Measurements from ENCODE around the gene SLC16A1. TPM values are rescaled to one million over a fixed set of nuclear protein-coding genes. Genes with fewer than 3 reads are reported as not detected.

The SLC16A1 gene, protein sequence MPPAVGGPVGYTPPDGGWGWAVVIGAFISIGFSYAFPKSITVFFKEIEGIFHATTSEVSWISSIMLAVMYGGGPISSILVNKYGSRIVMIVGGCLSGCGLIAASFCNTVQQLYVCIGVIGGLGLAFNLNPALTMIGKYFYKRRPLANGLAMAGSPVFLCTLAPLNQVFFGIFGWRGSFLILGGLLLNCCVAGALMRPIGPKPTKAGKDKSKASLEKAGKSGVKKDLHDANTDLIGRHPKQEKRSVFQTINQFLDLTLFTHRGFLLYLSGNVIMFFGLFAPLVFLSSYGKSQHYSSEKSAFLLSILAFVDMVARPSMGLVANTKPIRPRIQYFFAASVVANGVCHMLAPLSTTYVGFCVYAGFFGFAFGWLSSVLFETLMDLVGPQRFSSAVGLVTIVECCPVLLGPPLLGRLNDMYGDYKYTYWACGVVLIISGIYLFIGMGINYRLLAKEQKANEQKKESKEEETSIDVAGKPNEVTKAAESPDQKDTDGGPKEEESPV
- 100 to 1,000 TPM; 116 to 192 (median 133) TPM for total RNA-seq
- polyA plus RNA-seq, result 10 to 100 TPM; 60.5 to 75.1 TPM
- long read RNA-seq, donor 1, full-length matches to known transcripts, result 39 of 88 reads
- long read RNA-seq, donor 1, partial matches to known transcripts, result 34 of 88 reads
- long read RNA-seq, donor 1, other reads (novel, unspliced or antisense), result 15 of 88 reads
- long read RNA-seq, donor 2, full-length matches to known transcripts, result 134 of 243 reads
- long read RNA-seq, donor 2, partial matches to known transcripts, result 92 of 243 reads
- long read RNA-seq, donor 2, other reads (novel, unspliced or antisense), result 17 of 243 reads
- long read RNA-seq, donor 3, full-length matches to known transcripts, result 37 of 83 reads
- long read RNA-seq, donor 3, partial matches to known transcripts, result 36 of 83 reads
- long read RNA-seq, donor 3, other reads (novel, unspliced or antisense), result 10 of 83 reads

DNA sequence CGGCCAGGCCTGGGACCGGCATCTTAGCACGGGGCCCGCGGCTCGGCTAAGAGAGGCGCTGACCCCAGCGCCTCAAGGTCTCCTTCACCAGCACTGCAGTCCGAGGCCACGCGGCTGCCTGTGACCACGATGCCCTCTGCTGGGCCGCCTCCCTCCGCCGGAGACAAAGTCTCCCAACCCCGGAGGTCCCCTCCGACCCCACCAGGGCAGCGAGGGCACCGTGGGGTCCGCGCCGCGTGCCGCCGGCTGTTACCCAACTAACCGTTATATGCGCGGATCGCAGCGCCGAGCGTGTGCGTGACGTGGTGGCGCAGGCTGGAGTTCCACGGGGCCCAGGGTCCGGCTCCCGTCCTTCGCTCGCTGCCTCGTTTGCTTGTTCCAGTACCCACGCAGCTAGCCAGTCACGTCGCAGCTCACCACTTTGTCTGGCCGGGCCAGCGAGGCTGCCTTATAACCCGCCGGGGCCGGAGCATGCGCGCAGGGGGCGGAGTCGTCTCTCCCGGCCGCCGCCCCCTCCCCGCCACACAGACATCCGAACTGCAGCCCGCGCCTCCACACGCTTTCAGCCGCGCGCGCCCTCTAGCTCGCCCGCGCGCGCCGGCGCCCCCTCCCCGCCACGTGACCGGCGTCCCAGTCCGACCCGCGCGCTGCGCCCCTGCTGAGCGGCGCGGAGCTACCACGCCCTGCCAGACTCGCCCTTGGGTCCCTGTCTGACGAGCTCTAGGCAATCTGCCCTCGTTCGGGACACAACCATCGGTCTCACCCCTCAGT, at the start of gene SLC16A1:
Gene SLC16A1 (minus strand): TSS at position 424 of the 771 bp plus-strand sequence. CDS start 26,888 bp downstream, outside the sequence.
- Histone ChIP-seq H3K9me3 (peaks cover 0 to 1% (median 0%) of the 10 kb centered on the region in 12 donors), H3K36me3 (peaks cover 0 to 8% (median 6%) of the 10 kb centered on the region in 9 donors), H3K4me1 (peaks cover 0 to 62% (median 30%) of the 10 kb centered on the region in 12 donors), H3K27ac (peak within 1 kb of the TSS; percentile 76 to 97 (median 94)), H3K4me3 (peak within 1 kb of the TSS; percentile 51 to 92 (median 71)), H3K27me3 (no peaks in the 10 kb centered on the region)
- ATAC-seq (peak; percentile 84 to 96 (median 93)), DNase-seq (peak; percentile 95 to 97 (median 95))
- TF ChIP-seq POLR2A (IDR thresholded peaks at IDR 0.05), result peak; percentile 72 to 98
- peak in 9 of 12 donors; percentile 4 to 53 (median 39) for TF ChIP-seq CTCF (IDR thresholded peaks at IDR 0.05)
- intact Hi-C loops (cut with DNase I), result loop anchor here (1.0 to 10.0 kb wide), 15 partner anchors 27 to 239 kb away; partner anchors contain the start of gene PPM1J (in 3 of the 10)
- 0% methylated on average over 23 to 90 of the region's 90 CpGs for WGBS, 4 donors

DNA sequence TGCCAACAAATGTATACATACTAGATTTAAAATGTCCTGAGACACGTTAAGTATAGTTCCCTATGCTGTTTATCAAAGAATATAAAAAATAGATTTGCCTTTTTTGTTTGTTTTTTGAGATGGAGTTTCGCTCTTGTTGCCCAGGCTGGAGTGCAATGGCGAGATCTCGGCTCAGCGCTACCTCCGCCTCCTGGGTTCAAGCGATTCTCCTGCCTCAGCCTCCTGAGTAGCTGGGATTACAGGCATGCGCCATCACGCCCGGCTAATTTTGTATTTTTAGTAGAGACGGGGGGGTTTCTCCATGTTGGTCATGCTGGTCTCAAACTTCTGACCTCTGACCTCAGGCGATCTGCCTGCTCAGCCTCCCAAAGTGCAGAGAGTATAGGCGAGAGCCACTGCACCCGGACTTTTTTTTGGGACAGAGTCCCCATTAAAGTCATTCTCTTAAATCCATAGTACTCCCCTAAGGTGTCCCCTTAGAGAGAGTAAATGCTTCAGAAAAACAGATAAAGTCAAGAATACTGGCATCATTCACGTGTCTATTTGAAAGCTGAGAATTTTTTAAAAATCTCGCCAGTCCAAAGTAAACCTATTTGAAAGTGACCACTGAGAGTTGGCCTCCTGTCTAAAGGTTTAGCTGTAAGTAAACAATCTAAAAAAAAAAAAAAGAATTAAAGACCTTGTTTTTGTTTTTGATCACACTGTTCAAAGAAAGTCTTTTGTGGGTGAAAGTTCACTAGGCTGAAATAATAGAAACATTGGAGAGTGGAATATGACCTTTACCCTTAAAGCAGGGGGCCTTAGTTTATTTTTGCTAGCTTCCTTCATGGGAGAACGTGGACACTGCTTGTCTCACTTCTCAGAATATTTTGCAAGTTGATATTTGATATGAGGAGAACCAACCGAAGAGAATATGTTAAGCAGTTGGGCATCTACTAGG, 48.0 kb upstream of the SLC16A1 start:
- H3K36me3 ChIP-seq, result peaks cover 0 to 50% (median 11%) of the 10 kb centered on the region in 9 donors
- H3K27me3 ChIP-seq, result no peaks in the 10 kb centered on the region
- no peak overlapping the region for H3K4me3 ChIP-seq
- DNase-seq (no peak), ATAC-seq (no peak)
- TF ChIP-seq CTCF (IDR thresholded peaks at IDR 0.05) (no peak), POLR2A (IDR thresholded peaks at IDR 0.05) (no peak)
- peaks cover 0 to 10% (median 3%) of the 10 kb centered on the region in 12 donors for H3K4me1 ChIP-seq
- H3K27ac ChIP-seq, result no peak overlapping the region
- H3K9me3 ChIP-seq, result no peaks in the 10 kb centered on the region
- intact Hi-C loops (cut with DNase I), result no loop called here
- 92 to 93% (median 92%) methylated on average over 18 of the region's 18 CpGs for WGBS, 4 donors

DNA sequence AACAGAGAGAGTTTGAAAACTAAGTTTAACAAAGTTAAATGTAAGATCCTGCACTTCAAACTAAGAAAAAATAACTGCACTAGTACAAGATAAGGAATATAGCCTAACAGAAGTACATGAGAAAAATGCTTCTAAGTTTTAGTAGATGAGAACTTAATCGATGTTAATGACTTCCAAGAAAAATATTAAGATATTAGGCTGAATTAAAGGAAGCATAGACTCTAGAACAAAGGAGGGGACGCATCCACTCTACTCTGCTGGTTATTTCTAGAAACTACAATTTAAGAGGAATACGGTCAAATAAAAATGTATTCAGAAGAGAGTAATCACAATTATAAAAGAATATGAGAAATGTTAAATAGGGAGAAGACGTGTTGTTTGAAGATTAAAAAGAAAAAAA, 46.3 kb upstream of the SLC16A1 start:
- H3K27me3 ChIP-seq, result no peaks in the 10 kb centered on the region
- intact Hi-C loops (cut with DNase I), result no loop called here
- no peak for ATAC-seq
- H3K27ac ChIP-seq, result no peak overlapping the region
- H3K4me1 ChIP-seq, result peaks cover 0 to 27% (median 10%) of the 10 kb centered on the region in 12 donors
- 93 to 98% (median 97%) methylated on average over 4 of the region's 4 CpGs for WGBS, 4 donors
- no peak for DNase-seq
- H3K4me3 ChIP-seq, result no peak overlapping the region
- H3K9me3 ChIP-seq, result no peaks in the 10 kb centered on the region
- H3K36me3 ChIP-seq, result peaks cover 0 to 34% (median 4%) of the 10 kb centered on the region in 9 donors
- TF ChIP-seq CTCF (IDR thresholded peaks at IDR 0.05), result no peak
- no peak for TF ChIP-seq POLR2A (IDR thresholded peaks at IDR 0.05)
